ENCODE results near the gene EXD3. TPM values are rescaled to one million over a fixed set of nuclear protein-coding genes. Genes with fewer than 3 reads are reported as not detected.
"Not testable (repeated sequence)": the region's sequence is repeated elsewhere in the genome, so short reads cannot be mapped to it uniquely, and the experiment has no call there.

The EXD3 gene, protein sequence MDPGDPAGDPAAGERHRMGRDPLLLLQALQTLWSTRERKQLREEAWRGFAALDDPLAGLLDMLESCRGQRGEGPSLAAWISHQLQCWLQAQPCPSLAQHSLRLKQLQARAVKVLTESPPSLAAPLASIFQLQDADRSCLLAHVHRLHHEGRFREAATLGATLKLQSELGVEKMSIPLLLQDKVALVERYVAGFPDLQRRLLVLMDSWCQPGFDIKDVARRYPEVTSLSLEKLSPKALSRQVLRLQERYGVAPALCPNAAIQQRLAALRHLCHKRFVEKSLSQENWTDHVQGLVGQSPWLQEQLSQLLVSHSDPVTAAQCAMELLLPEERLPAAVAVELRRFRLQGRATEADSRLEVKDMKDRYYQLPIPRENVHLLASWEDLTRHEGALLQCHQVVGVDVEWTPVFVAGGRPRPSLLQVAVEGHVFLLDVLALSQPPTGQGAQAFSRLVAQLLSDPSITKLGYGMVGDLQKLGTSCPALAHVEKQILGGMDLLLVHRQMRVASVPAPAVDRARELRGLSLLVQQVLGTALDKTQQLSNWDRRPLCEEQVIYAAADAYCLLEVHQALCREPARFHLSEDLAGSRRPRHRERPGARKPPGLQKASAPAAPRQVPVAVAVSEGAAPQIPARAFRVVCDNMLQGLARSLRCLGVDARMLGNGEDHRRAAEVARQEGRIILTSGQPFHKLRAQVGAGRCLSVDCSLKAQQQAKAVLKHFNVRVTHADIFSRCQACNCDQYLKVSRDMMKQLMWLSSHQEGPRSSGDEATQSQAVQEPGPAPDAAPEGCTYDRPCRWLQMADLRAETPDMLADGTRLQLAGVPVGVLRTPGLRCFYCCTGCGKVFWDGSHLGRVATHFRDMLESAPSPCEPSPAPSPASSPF
- polyA plus RNA-seq (2014; cell fraction: cytosol; rRNA removed): 6.3 and 12.0 TPM in 2 replicates
- polyA plus RNA-seq (2014; cell fraction: nucleus; rRNA removed): 51.9 and 63.3 TPM in 2 replicates

DNA sequence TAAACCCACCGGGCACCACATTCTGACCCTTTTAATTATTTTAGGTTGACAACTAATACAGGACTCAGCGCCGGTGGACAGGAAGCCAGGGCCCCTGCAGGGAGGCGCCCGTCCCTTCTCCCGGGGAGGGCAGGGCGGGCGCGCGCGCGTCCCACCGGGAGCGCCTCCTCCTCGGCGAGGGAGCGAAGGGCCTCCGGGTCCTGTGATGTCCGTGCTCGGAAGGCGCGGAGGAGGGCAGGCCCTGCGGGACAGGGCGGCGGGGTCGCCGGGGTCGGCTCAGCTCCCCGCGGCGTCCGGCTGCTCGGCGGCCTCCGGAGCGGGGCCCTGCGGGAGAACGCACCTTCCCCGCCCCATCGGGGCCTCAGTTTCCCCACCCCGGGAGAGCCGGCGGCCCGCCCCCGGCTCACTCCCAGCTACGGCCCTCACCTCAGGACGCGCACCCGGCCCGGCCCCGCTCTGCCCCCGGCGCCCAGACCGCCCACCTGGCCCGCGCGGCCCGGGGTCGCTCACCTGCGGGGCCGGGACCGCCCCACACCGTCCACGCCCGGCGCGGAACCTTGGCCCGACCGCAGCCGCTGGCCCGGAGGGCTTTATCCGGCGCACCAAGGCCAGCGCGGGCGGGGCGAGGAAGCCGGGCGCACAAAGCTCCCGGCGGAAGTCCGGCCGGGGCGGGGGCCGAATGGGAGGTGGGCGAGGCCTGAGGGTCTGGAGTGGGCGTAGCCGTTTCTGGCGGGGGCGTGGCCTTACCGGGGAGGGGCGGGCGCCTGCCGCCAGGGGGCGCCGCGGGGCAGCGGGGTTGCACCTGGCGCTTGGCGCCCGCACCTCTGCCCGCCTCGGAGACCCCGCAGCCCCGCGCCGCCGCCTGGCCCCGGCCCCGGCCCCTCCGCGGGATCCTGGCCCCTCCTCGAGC lies at the start of gene EXD3, which contains the start of gene NOXA1:
Gene EXD3, minus strand, starts transcription at position 559 of the 910 bp plus-strand sequence. CDS start 27,805 bp downstream, outside the sequence.
Gene NOXA1, plus strand, starts transcription at position 790 of the 910 bp plus-strand sequence. CDS start 137 bp downstream, outside the sequence.
- peak; percentile 89 for DNase-seq (ENCODE audit: low spot score)

DNA sequence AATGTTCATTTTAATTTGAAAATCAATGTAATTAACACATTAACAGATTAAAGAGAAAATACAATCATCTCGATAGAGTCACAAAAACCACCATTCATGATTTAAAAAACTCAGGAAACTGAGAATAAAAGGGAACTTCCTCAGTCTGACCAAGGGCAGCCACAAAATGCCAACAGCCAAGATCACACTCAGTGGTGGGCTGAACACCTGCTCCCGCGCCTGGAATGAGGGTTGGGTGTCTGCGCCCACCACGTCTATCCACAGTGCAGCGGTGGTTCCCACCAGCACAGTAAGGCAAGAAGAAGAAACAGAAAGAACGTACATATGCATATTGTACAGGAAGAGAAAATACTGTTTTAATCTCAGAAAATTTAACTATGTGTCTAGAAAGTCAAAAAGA lies 47.8 kb upstream of the EXD3 start:
- DNase-seq (ENCODE audit: low spot score): no peak

DNA sequence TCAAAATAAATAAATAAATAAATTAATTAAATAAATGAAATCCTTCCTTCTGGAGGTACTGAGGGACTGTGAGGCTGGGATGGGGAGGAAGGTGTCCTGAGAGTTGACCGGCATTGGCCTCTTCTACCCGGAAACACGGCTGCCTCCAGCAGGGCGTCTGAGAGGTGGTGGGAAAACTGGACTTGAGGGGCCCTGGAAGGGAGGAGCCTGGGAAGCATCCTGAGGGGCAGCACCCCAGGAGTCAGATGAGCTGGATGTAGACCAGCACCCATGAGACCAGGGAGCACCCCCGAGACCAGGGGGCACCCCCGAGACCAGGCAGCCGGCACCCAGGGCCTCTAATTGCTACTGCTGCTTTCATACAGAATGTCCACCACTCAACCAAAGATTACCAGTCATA lies 44.9 kb upstream of the EXD3 start:
- DNase-seq (ENCODE audit: low spot score): no peak

DNA sequence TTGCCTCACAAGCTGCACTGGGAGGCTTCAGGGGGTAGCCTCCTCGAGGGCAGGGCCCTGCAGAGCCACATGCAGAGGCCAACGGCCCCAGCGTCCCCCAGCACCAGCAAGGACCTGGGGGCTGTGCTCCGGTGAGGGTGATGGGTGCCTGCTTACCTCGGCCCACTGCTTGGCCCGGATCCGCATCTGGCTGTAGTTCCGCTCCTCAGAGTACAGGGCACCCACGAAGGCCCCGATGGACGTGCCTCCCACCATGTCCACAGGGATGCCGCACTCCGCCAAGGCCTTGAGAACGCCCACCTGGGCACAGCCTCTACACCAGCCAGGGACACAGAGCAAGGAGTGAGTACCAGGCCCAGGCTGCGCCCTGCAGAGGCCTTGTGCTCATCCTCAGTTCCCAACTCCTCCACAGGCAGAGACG lies 44.2 kb upstream of the EXD3 start:
- DNase-seq (ENCODE audit: low spot score): no peak

DNA sequence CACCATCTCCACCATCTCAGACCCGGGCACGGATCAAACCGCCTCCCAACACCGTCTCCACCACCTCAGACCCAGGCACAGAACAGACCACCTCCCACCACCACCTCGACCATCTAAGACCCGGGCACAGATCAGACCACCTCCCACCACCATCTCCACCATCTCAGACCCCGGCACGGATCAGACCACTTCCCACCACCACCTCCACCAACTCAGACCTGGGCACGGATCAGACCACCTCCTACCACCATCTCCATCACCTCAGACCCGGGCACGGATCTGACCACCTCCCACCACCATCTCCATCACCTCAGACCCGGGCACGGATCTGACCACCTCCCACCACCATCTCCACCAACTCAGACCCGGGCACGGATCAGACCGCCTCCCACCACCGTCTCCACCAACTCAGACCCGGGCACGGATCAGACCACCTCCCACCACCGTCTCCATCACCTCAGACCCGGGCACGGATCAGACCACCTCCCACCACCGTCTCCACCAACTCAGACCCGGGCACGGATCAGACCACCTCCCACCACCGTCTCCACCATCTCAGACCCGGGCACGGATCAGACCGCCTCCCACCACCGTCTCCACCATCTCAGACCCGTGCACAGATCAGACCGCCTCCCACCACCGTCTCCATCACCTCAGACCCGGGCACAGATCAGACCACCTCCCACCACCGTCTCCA lies 43.6 kb upstream of the EXD3 start:
- DNase-seq (ENCODE audit: low spot score): not testable (repeated sequence)

DNA sequence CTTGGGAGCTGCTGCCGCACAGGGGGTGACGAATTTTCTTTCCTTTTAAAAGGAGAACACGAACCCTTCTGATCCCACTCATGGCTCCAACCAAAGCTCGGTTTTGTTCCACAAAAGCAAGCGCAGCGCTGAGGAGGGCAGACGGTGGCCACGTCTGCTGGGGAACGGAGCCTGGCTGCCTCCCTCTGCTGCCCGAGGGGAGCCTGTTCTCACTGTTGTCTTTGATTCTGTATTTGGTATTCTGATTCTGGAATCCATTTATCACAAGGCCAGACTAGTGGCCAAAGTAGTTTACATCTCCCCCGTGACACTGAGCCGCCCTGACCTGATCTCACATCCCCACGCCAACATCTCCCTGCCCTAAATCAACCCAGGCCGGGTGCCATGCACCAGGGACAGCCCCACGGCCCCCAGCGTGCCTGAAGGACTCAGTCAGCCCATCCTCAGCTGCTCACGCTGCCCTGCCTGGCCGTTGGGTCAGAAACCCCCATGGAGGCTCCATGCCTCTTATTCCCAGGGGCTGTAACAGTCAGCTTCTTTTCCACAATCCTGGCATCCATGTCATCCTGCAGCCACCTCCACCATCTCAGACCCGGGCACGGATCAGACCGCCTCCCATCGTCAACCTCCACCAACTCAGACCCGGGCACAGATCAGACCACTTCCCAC lies 42.9 kb upstream of the EXD3 start:
- no peak for DNase-seq (ENCODE audit: low spot score)

DNA sequence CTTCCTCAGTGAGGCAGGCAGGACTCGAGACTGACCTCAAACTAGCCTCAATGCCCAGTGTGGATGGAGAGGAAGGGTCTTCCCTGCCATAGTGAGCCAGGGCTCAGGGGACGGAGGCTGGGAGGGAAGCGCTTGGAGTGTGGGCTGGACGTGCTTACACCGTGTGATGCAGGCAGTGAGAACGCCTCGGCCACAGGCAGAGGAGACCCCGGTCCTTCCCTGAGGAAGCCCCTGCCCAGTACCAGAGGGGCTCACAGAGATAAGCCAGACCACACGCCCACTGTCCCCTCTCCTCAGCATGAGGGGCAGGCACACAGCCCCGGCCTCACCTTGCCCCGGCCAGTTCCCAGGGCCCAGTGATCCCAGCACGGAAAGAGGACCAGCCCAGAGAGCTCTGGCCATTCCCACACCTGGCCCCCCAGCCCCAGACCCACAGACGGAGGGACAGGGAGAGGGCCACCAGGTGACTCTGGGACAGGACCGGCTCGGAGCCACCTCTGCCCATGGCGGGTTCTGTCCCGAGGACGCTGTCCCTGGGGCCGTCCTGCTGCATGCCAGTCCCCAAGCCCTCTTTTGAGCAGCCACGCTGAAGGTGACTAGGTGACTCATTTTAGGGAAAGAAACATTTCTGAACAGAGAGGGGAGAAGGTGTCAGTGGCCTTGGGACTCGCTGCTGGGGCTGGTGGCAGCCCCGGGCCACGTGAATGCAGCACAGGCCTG lies 42.2 kb upstream of the EXD3 start:
- DNase-seq (ENCODE audit: low spot score): no peak

DNA sequence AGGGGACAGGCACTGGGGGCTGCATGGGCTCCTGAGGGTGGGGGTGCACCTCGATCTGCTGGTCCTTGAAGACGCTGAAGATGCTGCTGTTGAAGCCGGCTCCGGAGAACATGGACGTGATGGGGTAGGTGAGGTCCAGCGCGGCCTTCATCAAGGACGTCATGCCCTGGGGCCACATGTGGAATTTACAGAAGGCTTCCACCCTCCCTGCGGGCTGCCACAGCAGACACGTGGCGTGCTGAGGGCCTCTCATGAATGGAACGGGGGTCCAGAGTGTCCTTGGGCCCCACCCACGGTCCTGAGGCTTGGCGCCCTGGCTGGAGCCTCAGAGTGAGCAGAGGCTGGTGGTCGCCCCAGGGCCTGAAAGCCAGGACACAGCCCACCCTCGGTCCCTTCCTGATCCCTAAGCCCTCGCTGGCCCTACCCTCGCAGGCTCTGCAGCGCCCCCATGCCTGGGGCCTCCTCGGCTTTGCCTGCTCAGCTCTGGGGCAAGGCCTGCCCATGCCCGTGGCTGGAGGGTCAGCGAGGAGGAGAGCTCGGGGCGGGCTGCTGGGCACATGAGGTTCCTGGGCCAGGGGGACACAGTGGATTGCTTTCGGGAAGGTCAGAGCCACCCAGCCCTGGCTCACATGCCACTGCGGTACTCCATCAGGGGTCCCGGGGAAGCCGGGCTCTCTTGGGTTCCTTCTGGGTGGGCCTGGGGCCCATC lies 41.5 kb upstream of the EXD3 start:
- no peak for DNase-seq (ENCODE audit: low spot score)

DNA sequence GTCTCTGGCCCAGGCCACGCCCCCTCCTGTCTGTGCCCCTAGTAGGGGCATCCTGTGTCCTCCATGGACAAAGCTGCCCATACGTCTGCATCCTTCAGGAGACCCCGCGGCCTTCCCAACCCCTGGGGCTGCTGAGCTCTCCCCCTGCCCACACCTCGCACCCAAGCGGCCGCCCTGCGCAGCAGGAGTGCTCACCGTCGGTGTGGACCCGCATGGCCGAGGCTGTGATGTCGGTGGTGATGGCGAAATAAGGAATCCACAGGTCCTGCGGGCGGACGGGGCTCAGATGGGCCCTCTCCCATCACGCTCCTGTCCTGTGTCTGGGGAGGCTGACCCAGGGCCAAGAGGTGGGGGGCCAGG lies 40.9 kb upstream of the EXD3 start:
- no peak for DNase-seq (ENCODE audit: low spot score)

DNA sequence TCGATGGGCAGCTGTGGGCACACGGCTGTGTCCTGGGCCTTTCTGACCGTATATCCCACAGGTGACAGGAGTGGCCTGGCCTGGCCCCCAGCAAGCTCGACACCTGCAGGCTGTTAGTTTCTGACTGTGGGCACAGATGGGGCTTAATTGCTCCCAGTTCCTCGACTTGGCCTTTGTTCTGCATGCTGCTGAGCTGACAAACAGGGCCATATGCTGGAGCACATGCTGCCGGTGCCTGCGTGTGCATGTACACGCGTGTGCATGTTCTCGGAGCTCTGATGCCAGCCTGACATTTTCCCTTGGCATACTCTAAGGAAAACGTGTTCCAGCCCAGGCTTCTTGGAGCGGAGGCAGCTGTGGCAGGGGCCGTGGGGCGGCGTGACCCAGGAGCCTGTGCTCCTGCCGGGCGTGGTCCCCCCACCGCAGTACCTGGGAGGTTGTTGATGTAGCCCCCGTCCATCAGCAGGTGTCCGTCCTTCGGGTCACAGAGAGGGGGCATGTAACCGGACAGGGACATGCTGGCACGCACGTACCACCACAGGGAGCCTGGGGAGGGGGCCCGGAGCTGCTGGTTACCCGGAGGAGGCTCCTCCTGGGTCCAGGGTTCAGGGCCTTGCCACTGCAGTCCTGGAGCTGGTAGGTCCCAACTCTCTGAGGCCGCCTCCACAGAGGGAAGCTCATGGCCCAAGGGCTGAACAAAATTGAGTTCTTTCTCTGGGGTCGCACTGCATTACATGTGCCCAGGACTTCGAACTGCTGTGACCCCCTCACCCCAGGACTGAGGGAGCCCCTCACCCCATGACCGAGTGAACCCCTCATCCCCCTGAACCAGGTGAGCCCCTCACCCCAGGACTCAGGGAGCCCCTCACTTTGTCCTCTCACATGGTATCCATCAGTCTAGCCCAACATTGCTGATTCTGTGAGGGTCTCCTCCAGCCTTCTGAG lies 40.3 kb upstream of the EXD3 start:
- no peak for DNase-seq (ENCODE audit: low spot score)

DNA sequence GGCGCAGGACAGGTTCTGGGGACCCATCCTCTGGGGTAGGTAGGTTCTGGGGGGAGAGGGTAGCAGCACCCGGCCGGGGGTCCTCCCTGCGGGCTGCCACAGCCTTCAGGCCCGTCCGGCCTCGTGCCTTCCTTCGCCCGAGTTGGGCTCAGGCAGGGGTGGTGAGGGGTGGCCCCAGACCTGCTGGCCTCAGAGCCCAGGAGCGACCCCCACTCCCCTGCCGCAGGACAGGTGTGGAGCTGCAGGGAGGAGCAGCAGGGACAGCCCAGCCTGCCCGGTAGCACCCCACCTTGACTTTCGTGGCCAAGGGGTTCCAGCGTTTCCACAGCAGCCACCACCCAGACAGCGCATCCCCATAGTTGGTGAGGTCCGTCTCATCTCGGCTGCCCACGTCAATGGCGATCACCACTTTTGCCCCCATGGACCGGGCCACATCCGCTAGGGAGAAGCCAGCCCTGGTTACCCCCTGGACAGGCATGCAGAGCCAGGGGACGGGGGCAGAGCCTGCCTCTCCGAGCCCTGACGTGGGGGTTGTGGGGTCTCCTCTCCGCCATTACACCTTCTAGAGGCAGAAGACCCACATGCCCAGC lies 39.5 kb upstream of the EXD3 start:
- no peak for DNase-seq (ENCODE audit: low spot score)

DNA sequence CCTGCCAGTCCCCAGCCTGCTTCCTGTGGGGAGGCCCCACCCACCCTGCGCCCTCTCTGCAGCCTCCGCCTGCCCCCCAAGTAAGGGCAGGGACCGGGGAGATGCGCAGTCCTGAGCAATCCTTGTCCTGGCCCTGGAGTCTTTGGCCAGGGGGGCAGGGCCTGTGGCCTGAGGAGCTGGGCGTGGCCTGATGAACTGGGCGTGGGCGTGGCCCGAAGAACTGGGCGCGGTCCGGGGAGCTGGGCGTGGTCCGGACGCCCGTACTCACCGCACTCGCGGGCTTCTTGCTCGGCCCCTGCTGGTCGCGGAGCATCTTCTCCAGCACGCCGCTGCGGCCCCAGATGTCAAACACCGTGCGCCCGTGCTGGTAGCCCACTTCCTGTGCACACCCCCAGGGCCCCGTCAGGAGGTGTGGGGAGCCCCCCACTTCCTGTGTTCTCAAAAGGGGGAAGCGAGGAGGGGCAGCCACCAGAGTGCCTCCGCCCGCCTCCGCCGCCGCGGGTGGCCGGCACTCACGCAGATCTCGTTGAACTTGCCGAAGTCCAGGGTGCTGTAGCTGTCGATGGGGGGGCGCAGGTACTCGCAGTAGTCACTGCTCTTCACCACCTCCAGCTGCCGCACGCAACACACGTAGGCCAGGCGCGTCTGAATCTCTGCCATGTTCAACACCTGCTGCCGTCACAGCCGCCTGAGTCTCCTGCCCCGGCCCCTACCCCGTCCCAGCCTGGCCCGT lies 38.9 kb upstream of the EXD3 start:
- DNase-seq (ENCODE audit: low spot score): no peak

DNA sequence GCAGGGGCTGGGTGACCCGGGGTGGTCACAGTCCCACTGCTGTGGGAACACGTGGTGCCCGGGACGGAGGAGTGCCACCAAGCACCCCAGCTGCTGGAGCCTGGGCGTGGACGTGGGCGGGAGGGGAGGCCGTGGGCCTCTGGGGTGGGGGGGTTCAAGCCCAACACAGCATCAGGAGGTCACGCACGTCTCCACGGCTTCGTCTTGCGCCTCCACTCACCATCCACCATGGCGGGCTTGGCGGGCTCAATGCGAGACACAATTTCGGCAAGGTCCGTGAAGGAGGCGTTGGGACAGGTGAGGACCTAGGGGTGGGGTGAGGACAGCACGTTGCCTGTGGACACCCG lies 38.3 kb upstream of the EXD3 start:
- no peak for DNase-seq (ENCODE audit: low spot score)

DNA sequence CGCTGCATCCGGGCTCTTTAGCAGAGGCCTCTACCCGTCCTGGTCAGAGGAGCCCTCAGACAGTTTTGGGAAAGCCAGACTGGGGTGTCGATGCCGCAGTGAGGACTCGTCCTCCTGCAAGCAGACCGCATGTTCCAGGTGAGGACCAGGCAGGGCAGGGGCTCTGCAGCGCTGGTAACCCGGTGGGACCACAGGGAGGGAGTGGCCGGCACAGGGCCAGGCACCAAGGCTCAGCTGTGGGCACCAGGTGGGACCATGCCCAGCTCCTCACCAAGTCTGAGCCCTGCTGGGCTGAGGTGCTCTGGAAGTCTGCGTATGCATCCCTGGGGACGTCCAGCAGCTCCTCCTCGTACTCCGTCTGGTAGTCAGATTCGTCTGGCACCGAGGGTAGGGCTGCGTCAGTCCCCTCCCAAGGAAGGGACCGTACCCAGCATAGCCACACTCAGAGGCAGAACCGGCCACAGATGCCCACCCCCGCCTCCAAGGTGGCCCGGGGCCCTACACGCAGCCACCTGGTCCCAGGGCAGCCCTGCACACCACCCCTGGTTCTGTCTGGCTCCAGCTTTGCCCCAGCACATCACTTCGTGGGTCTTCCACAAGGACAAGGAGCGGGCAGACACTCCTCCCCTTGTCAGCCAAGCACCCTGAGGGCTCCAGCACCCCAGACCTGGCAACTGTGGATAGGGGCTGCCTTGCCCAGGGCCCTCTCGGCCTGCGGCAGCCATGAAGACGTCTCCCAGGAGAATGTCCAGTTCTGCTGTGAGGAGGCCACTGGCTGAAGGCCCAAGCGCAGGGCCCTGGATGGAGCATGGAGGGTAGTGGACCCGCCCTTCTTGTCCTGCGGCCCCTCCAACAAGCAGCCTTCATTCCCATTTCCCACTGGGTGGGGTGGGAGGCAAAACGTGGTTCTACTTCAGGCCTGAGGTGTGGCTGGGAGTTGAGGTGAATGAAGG lies 37.7 kb upstream of the EXD3 start:
- no peak for DNase-seq (ENCODE audit: low spot score)

DNA sequence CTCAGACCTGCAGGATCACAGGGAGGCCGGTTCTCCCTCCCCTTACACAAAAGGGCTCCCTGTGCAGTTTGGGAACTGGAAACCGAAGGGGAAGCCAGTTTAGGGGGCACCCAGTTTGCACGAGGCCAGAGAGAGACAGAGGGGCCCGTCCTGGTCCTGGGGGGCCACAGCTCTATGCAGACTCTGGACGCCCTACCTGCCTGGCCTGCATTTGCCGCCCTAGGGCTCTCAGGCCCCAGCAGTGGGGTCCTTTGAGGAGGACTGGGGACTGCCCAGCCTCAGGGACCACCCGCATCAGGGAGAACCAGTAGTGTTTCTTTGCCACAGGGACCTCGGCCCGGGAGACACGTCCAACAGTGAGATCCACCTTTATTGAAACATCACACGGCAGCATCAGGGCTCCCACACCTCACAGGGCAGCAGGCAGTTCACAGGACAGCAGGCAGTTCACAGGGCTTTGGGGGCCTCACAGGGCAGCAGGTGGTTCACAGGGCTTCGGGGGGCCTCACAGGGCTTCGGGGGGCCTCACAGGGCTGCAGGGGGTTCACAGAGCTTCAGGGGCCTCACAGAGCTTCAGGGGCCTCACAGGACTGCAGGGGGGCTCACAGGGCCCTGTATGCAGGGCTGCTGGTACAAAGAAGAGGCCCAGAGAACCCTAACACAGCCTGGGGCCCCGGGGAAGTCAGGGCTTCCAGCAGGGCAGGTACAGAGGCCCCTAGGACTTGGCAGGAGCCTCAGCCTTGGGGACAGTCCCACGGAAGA lies 36.8 kb upstream of the EXD3 start:
- DNase-seq (ENCODE audit: low spot score): no peak
